ENCODE results near the gene PLVAP. TPM values are rescaled to one million over a fixed set of nuclear protein-coding genes. Genes with fewer than 3 reads are reported as not detected.

The PLVAP gene
- total and polyA plus RNA-seq, 9 of the 15 experiments (the other 6 are each of a cell fraction or from before 2014, with no cell fraction given): 0.09 to 0.84 (median 0.51) TPM; not detected in 4

DNA sequence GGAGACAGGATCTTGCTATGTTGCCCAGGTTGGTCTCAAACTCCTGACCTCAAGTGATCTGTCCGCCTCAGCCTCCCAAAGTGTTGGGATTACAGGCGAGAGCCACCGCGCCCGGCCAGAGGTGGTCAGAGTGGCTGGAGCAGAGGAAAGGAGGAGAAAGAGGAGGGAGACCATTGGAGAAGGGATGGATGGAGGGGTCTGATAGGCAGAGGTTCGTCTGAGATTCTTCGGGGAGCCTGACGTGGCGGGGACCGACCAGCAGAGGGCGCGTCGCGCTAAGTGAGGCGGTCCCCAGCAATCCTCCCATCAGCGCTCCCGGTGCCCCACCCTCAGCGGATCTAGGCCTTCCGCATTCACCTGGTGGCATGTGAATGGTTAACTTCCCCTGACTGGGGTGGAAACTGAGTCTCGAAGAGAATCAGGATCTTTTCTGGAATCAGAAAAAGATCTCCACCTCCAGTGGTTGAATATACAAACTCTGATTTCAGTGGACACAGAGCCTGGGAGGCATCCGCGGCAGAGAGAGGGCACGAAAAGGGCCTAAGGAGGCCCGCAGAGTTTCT, 31.0 kb downstream of the PLVAP start (continued):
- TF ChIP-seq, protein P1, sequence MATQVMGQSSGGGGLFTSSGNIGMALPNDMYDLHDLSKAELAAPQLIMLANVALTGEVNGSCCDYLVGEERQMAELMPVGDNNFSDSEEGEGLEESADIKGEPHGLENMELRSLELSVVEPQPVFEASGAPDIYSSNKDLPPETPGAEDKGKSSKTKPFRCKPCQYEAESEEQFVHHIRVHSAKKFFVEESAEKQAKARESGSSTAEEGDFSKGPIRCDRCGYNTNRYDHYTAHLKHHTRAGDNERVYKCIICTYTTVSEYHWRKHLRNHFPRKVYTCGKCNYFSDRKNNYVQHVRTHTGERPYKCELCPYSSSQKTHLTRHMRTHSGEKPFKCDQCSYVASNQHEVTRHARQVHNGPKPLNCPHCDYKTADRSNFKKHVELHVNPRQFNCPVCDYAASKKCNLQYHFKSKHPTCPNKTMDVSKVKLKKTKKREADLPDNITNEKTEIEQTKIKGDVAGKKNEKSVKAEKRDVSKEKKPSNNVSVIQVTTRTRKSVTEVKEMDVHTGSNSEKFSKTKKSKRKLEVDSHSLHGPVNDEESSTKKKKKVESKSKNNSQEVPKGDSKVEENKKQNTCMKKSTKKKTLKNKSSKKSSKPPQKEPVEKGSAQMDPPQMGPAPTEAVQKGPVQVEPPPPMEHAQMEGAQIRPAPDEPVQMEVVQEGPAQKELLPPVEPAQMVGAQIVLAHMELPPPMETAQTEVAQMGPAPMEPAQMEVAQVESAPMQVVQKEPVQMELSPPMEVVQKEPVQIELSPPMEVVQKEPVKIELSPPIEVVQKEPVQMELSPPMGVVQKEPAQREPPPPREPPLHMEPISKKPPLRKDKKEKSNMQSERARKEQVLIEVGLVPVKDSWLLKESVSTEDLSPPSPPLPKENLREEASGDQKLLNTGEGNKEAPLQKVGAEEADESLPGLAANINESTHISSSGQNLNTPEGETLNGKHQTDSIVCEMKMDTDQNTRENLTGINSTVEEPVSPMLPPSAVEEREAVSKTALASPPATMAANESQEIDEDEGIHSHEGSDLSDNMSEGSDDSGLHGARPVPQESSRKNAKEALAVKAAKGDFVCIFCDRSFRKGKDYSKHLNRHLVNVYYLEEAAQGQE (IDR thresholded peaks at IDR 0.05; ENCODE audit: borderline replicate concordance): peak; percentile 85
- TF ChIP-seq, protein P1 (CRISPR knock-in tag; IDR thresholded peaks at IDR 0.05; ENCODE audit: low read depth): no peak
- TF ChIP-seq CREB5 (CRISPR knock-in tag; IDR thresholded peaks at IDR 0.05) (no peak), ZNF655 (CRISPR knock-in tag; IDR thresholded peaks at IDR 0.05) (no peak), NFE2L1 (tag; IDR thresholded peaks at IDR 0.05; ENCODE audit: borderline replicate concordance, low read depth) (no peak), NFE2 (IDR thresholded peaks at IDR 0.05; ENCODE audit: low read depth) (no peak), ZEB2 (IDR thresholded peaks at IDR 0.05) (0 out of 2 replicates have a peak, but pooled peaks have one; percentile 22), FOXK2 (conservative IDR thresholded peaks at IDR 0.05 in 1 of 2, IDR thresholded peaks at IDR 0.05 in 1 of 2; ENCODE audit: low read depth in 2 of 2) (no peak), DDX20 (tag; IDR thresholded peaks at IDR 0.05; ENCODE audit: low read depth) (no peak), FOXA1 (IDR thresholded peaks at IDR 0.05; ENCODE audit: borderline replicate concordance) (no peak), TEAD4 (IDR thresholded peaks at IDR 0.05; ENCODE audit: low read length) (no peak), TEAD4 (CRISPR knock-in tag; IDR thresholded peaks at IDR 0.05; ENCODE audit: borderline replicate concordance) (no peak), RBM39 (optimal IDR thresholded peaks at IDR 0.05; ENCODE audit: low read depth, low read length) (peak; percentile 75), BRF2 (IDR thresholded peaks at IDR 0.05; ENCODE audit: borderline replicate concordance, insufficient read depth, insufficient read length) (no peak), JUND (IDR thresholded peaks at IDR 0.05; ENCODE audit: borderline replicate concordance, low read depth, low read length) (peak; percentile 60; the same call in 1 of the 2 replicates), JUND (tag; IDR thresholded peaks at IDR 0.05; ENCODE audit: borderline replicate concordance, low read depth, low read length) (no peak; the same call in 2 of the 3 replicates)

All from K562 (cell line).